Measurements from ENCODE around the gene MUC4. TPM values are rescaled to one million over a fixed set of nuclear protein-coding genes. Genes with fewer than 3 reads are reported as not detected.
"Not testable (repeated sequence)": the region's sequence is repeated elsewhere in the genome, so short reads cannot be mapped to it uniquely, and the experiment has no call there.

The MUC4 gene
- total and polyA plus RNA-seq, 4 donors: 0.59 to 6.3 (median 2.0) TPM

GRCh38 chr3:195790901-195791300 is 20.8 kb downstream of the MUC4 start:
- Histone ChIP-seq H3K27me3 (ENCODE audit: control insufficient read depth, insufficient read depth, low read length) (no peaks in the 10 kb centered on the region), H3K27ac (ENCODE audit: low read depth, low read length) (no peak overlapping the region), H3K4me1 (ENCODE audit: control insufficient read depth, insufficient read depth, low read length) (no peaks in the 10 kb centered on the region), H3K36me3 (ENCODE audit: control insufficient read depth, insufficient read depth, low read length) (no peaks in the 10 kb centered on the region), H3K4me3 (ENCODE audit: low read depth, low read length) (no peak overlapping the region), H3K9me3 (ENCODE audit: control insufficient read depth, insufficient read depth, low read length) (no peaks in the 10 kb centered on the region)
- WGBS (ENCODE audit: insufficient coverage): 94% methylated on average over 4 of the region's 4 CpGs
- no peak for DNase-seq (ENCODE audit: low read depth in 4 of 6, low spot score in 6 of 6)

GRCh38 chr3:195788711-195789581 is 22.8 kb downstream of the MUC4 start:
- WGBS (ENCODE audit: insufficient coverage): 92% methylated on average over 25 of the region's 26 CpGs
- Histone ChIP-seq H3K4me3 (ENCODE audit: low read depth, low read length) (no peak overlapping the region), H3K27me3 (ENCODE audit: control insufficient read depth, insufficient read depth, low read length) (no peaks in the 10 kb centered on the region), H3K4me1 (ENCODE audit: control insufficient read depth, insufficient read depth, low read length) (no peaks in the 10 kb centered on the region), H3K9me3 (ENCODE audit: control insufficient read depth, insufficient read depth, low read length) (no peaks in the 10 kb centered on the region), H3K36me3 (ENCODE audit: control insufficient read depth, insufficient read depth, low read length) (no peaks in the 10 kb centered on the region), H3K27ac (ENCODE audit: low read depth, low read length) (no peak overlapping the region)
- DNase-seq (ENCODE audit: low read depth in 4 of 6, low spot score in 6 of 6): no peak

- not testable (repeated sequence) for H3K9me3 ChIP-seq (ENCODE audit: control insufficient read depth, insufficient read depth, low read length); H3K27ac ChIP-seq (ENCODE audit: low read depth, low read length); DNase-seq (ENCODE audit: low read depth in 4 of 6, low spot score in 6 of 6); H3K4me3 ChIP-seq (ENCODE audit: low read depth, low read length); H3K4me1 ChIP-seq (ENCODE audit: control insufficient read depth, insufficient read depth, low read length); H3K27me3 ChIP-seq (ENCODE audit: control insufficient read depth, insufficient read depth, low read length); H3K36me3 ChIP-seq (ENCODE audit: control insufficient read depth, insufficient read depth, low read length)
- 93% methylated on average over 21 of the region's 21 CpGs for WGBS (ENCODE audit: insufficient coverage)
Measured at GRCh38 chr3:195785781-195786405, 25.8 kb downstream of the MUC4 start.

GRCh38 chr3:195784031-195784430 is 27.7 kb downstream of the MUC4 start:
- H3K9me3 ChIP-seq (ENCODE audit: control insufficient read depth, insufficient read depth, low read length); H3K27me3 ChIP-seq (ENCODE audit: control insufficient read depth, insufficient read depth, low read length); H3K27ac ChIP-seq (ENCODE audit: low read depth, low read length); H3K4me3 ChIP-seq (ENCODE audit: low read depth, low read length); DNase-seq (ENCODE audit: low read depth in 4 of 6, low spot score in 6 of 6); H3K36me3 ChIP-seq (ENCODE audit: control insufficient read depth, insufficient read depth, low read length); H3K4me1 ChIP-seq (ENCODE audit: control insufficient read depth, insufficient read depth, low read length): not testable (repeated sequence)
- WGBS (ENCODE audit: insufficient coverage): 91% methylated on average over 14 of the region's 14 CpGs

GRCh38 chr3:195781236-195781635 is 30.5 kb downstream of the MUC4 start:
- H3K27ac ChIP-seq (ENCODE audit: low read depth, low read length); H3K36me3 ChIP-seq (ENCODE audit: control insufficient read depth, insufficient read depth, low read length); H3K4me1 ChIP-seq (ENCODE audit: control insufficient read depth, insufficient read depth, low read length); H3K27me3 ChIP-seq (ENCODE audit: control insufficient read depth, insufficient read depth, low read length); DNase-seq (ENCODE audit: low read depth in 4 of 6, low spot score in 6 of 6); H3K9me3 ChIP-seq (ENCODE audit: control insufficient read depth, insufficient read depth, low read length); H3K4me3 ChIP-seq (ENCODE audit: low read depth, low read length): not testable (repeated sequence)
- WGBS (ENCODE audit: insufficient coverage): 93% methylated on average over 9 of the region's 12 CpGs

- 84% methylated on average over 6 of the region's 11 CpGs for WGBS (ENCODE audit: insufficient coverage)
- H3K27me3 ChIP-seq (ENCODE audit: control insufficient read depth, insufficient read depth, low read length): no peaks in the 10 kb centered on the region
- no peaks in the 10 kb centered on the region for H3K4me1 ChIP-seq (ENCODE audit: control insufficient read depth, insufficient read depth, low read length)
- no peak for DNase-seq (ENCODE audit: low read depth in 4 of 6, low spot score in 6 of 6)
- H3K9me3 ChIP-seq (ENCODE audit: control insufficient read depth, insufficient read depth, low read length): no peaks in the 10 kb centered on the region
- H3K27ac ChIP-seq (ENCODE audit: low read depth, low read length): no peak overlapping the region
- no peaks in the 10 kb centered on the region for H3K36me3 ChIP-seq (ENCODE audit: control insufficient read depth, insufficient read depth, low read length)
- H3K4me3 ChIP-seq (ENCODE audit: low read depth, low read length): no peak overlapping the region
Measured at GRCh38 chr3:195777975-195778374, 33.8 kb downstream of the MUC4 start.

GRCh38 chr3:195774917-195775316 is 36.8 kb downstream of the MUC4 start:
- Histone ChIP-seq H3K27ac (ENCODE audit: low read depth, low read length) (no peak overlapping the region), H3K9me3 (ENCODE audit: control insufficient read depth, insufficient read depth, low read length) (no peaks in the 10 kb centered on the region), H3K27me3 (ENCODE audit: control insufficient read depth, insufficient read depth, low read length) (no peaks in the 10 kb centered on the region), H3K4me1 (ENCODE audit: control insufficient read depth, insufficient read depth, low read length) (no peaks in the 10 kb centered on the region), H3K4me3 (ENCODE audit: low read depth, low read length) (no peak overlapping the region), H3K36me3 (ENCODE audit: control insufficient read depth, insufficient read depth, low read length) (no peaks in the 10 kb centered on the region)
- DNase-seq (ENCODE audit: low read depth in 4 of 6, low spot score in 6 of 6): peak in 2 of 6 donors; percentile 10 to 52
- WGBS (ENCODE audit: insufficient coverage): 38% methylated on average over 12 of the region's 13 CpGs

GRCh38 chr3:195773956-195774537 is 37.7 kb downstream of the MUC4 start:
- no peak for DNase-seq (ENCODE audit: low read depth in 4 of 6, low spot score in 6 of 6)
- no peaks in the 10 kb centered on the region for H3K9me3 ChIP-seq (ENCODE audit: control insufficient read depth, insufficient read depth, low read length)
- H3K4me1 ChIP-seq (ENCODE audit: control insufficient read depth, insufficient read depth, low read length): no peaks in the 10 kb centered on the region
- no peak overlapping the region for H3K27ac ChIP-seq (ENCODE audit: low read depth, low read length)
- no peaks in the 10 kb centered on the region for H3K27me3 ChIP-seq (ENCODE audit: control insufficient read depth, insufficient read depth, low read length)
- no peak overlapping the region for H3K4me3 ChIP-seq (ENCODE audit: low read depth, low read length)
- WGBS (ENCODE audit: insufficient coverage): 89% methylated on average over 23 of the region's 23 CpGs
- no peaks in the 10 kb centered on the region for H3K36me3 ChIP-seq (ENCODE audit: control insufficient read depth, insufficient read depth, low read length)

- Histone ChIP-seq H3K4me3 (ENCODE audit: low read depth, low read length) (no peak overlapping the region), H3K9me3 (ENCODE audit: control insufficient read depth, insufficient read depth, low read length) (no peaks in the 10 kb centered on the region), H3K36me3 (ENCODE audit: control insufficient read depth, insufficient read depth, low read length) (no peaks in the 10 kb centered on the region), H3K4me1 (ENCODE audit: control insufficient read depth, insufficient read depth, low read length) (no peaks in the 10 kb centered on the region), H3K27me3 (ENCODE audit: control insufficient read depth, insufficient read depth, low read length) (no peaks in the 10 kb centered on the region), H3K27ac (ENCODE audit: low read depth, low read length) (no peak overlapping the region)
- 91% methylated on average over 7 of the region's 14 CpGs for WGBS (ENCODE audit: insufficient coverage)
- DNase-seq (ENCODE audit: low read depth in 4 of 6, low spot score in 6 of 6): no peak
Measured at GRCh38 chr3:195771646-195772300, 40.0 kb downstream of the MUC4 start.

Measured in spinal cord (tissue), 10 donors.